ENCODE measurements around the gene CD200R1. TPM values are rescaled to one million over a fixed set of nuclear protein-coding genes. Genes with fewer than 3 reads are reported as not detected.

The CD200R1 gene
- total RNA-seq, 4 donors from 2014 or later = 0.68 to 1.1 TPM; not detected in 2

DNA sequence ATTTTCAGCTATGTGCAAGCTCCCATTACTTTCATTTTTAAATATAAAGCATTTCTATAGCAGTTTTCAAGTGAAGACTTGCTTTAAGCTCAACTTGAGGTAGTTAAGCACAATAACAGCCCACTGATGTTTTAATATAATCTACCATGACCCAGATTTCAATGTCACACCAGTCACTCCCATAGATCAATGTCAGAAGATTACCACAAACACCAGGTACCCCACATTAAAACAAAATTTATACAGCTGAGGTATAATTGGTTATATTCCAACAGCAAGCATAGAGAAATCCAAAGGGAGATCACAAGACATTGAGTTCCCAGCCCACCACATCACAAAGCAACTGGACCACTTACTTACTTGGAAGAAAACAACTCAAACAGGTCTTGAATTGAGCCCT is 38.7 kb upstream of the CD200R1 start:
- H3K36me3 ChIP-seq = peaks cover 0 to 37% (median 12%) of the 10 kb centered on the region in 4 donors
- no peak overlapping the region for H3K4me3 ChIP-seq
- no peak for DNase-seq
- peaks cover 0 to 13% (median 9%) of the 10 kb centered on the region in 4 donors for H3K4me1 ChIP-seq
- intact Hi-C loops (cut with DNase I; ENCODE audit: low total_unique reads) = no loop called here
- H3K27me3 ChIP-seq = no peaks in the 10 kb centered on the region
- TF ChIP-seq EP300 (IDR thresholded peaks at IDR 0.05; ENCODE audit: low read depth) (no peak), POLR2AphosphoS5 (IDR thresholded peaks at IDR 0.05) (no peak), POLR2A (IDR thresholded peaks at IDR 0.05) (no peak)
- TF ChIP-seq, protein P1, sequence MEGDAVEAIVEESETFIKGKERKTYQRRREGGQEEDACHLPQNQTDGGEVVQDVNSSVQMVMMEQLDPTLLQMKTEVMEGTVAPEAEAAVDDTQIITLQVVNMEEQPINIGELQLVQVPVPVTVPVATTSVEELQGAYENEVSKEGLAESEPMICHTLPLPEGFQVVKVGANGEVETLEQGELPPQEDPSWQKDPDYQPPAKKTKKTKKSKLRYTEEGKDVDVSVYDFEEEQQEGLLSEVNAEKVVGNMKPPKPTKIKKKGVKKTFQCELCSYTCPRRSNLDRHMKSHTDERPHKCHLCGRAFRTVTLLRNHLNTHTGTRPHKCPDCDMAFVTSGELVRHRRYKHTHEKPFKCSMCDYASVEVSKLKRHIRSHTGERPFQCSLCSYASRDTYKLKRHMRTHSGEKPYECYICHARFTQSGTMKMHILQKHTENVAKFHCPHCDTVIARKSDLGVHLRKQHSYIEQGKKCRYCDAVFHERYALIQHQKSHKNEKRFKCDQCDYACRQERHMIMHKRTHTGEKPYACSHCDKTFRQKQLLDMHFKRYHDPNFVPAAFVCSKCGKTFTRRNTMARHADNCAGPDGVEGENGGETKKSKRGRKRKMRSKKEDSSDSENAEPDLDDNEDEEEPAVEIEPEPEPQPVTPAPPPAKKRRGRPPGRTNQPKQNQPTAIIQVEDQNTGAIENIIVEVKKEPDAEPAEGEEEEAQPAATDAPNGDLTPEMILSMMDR (IDR thresholded peaks at IDR 0.05) = no peak
- in situ Hi-C loops (cut with MboI; ENCODE audit: low pct_ligation_motif_present in 1 of 4, low pct_unique_long_range_greater_than_20kb in 1 of 4, low sequenced_read_pairs in 3 of 4) = no loop called here
- no peaks in the 10 kb centered on the region for H3K9me3 ChIP-seq
- H3K27ac ChIP-seq = no peak overlapping the region

DNA sequence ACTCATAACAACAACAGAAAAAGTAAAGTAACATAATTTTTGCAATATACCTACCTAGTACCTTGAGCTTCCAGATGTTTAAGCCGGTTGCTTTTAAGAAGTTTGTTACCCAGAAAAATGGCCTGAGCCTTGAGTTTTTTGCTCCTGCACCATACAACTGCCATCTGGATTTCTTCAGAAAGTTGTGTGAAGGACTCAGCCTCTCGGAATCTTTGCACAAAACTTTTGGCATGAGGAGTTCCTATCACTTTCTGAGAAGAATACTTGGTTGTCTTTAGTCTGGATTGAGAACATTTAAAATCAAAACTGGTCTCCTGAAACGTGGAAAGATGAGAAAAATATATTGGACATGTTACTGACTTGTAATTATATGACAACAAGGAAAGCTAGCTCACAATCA is 33.2 kb upstream of the CD200R1 start:
- no peaks in the 10 kb centered on the region for H3K9me3 ChIP-seq
- 72 to 88% methylated on average over 3 of the region's 3 CpGs for WGBS, 2 donors (ENCODE audit: low coverage in 1 of 2)
- peaks cover 0 to 69% (median 15%) of the 10 kb centered on the region in 4 donors for H3K36me3 ChIP-seq
- H3K4me3 ChIP-seq = no peak overlapping the region
- H3K4me1 ChIP-seq = no peaks in the 10 kb centered on the region
- no peaks in the 10 kb centered on the region for H3K27me3 ChIP-seq
- H3K27ac ChIP-seq = no peak overlapping the region
- TF ChIP-seq POLR2AphosphoS5 (IDR thresholded peaks at IDR 0.05) (peak in 1 of 3 donors; percentile 13), POLR2A (IDR thresholded peaks at IDR 0.05) (no peak)
- TF ChIP-seq, protein P1 (IDR thresholded peaks at IDR 0.05) = no peak
- in situ Hi-C loops (cut with MboI; ENCODE audit: low pct_ligation_motif_present in 1 of 4, low pct_unique_long_range_greater_than_20kb in 1 of 4, low sequenced_read_pairs in 3 of 4) = no loop called here
- DNase-seq = no peak
- intact Hi-C loops (cut with DNase I; ENCODE audit: low total_unique reads) = no loop called here

DNA sequence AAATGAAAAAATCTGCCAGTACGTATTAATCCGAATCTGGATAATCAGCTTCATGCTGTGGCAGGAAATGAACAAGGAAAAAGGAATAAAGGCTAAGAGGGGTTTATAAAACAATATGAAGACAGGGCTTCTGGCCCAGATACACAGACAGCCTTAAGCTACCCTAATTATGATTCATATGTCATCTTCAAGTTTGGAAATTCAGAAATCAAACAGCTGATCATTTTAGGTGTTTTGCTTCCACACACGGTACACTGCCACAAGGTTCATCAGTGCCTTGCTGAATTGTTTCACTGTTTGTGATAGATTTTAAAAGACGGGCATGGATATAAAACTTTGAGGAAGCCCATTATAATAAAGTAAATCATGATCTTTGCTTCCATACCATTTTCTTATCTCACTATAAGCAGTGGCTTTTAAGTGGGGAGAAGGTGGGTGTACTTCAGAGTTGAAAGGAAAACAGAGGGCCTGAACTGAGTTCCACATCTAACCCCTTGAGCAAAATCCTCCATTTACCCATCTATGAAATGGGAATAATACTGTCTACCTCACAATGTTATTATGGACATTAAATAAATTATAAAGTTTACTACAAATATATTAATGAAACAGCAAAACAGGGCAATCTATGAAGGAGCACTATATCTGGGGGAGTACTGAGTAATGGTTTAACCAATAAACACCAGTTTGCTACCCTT is 31.6 kb upstream of the CD200R1 start:
- H3K27ac ChIP-seq = no peak overlapping the region
- DNase-seq = no peak
- peaks cover 0 to 63% (median 11%) of the 10 kb centered on the region in 4 donors for H3K36me3 ChIP-seq
- no peaks in the 10 kb centered on the region for H3K9me3 ChIP-seq
- H3K4me3 ChIP-seq = no peak overlapping the region
- H3K27me3 ChIP-seq = no peaks in the 10 kb centered on the region
- H3K4me1 ChIP-seq = no peaks in the 10 kb centered on the region
- 76 to 88% methylated on average over 4 of the region's 4 CpGs for WGBS, 2 donors (ENCODE audit: low coverage in 1 of 2)
- intact Hi-C loops (cut with DNase I; ENCODE audit: low total_unique reads) = no loop called here
- TF ChIP-seq EP300 (IDR thresholded peaks at IDR 0.05; ENCODE audit: low read depth) (no peak), POLR2A (IDR thresholded peaks at IDR 0.05) (no peak), POLR2AphosphoS5 (IDR thresholded peaks at IDR 0.05) (no peak)
- TF ChIP-seq, protein P1 (IDR thresholded peaks at IDR 0.05) = no peak
- in situ Hi-C loops (cut with MboI; ENCODE audit: low pct_ligation_motif_present in 1 of 4, low pct_unique_long_range_greater_than_20kb in 1 of 4, low sequenced_read_pairs in 3 of 4) = no loop called here

DNA sequence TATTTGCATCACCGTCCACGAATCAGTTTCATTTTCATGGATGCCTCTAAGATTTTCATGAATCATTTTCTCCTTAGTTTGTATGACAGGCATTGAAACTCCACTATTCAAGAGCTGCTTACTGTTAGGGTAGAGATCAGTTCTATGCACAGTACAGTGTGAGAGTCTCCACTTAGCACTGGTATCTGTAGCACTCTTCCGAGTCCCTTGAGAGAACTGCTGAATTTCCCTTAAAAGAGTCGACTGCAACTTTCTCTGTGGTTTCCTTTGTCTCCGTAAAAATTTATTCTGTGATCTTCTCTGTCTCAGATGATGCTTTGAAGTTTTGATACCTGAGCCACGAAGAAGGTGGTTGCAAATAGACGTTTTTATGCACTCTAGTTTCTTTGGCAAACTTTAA is 30.7 kb upstream of the CD200R1 start:
- Histone ChIP-seq H3K36me3 (peaks cover 0 to 64% (median 13%) of the 10 kb centered on the region in 4 donors), H3K27ac (no peak overlapping the region), H3K4me1 (no peaks in the 10 kb centered on the region), H3K9me3 (no peaks in the 10 kb centered on the region), H3K27me3 (no peaks in the 10 kb centered on the region), H3K4me3 (no peak overlapping the region)
- intact Hi-C loops (cut with DNase I; ENCODE audit: low total_unique reads) = no loop called here
- DNase-seq = no peak
- 70 to 71% methylated on average over 7 of the region's 7 CpGs for WGBS, 2 donors (ENCODE audit: low coverage in 1 of 2)
- in situ Hi-C loops (cut with MboI; ENCODE audit: low pct_ligation_motif_present in 1 of 4, low pct_unique_long_range_greater_than_20kb in 1 of 4, low sequenced_read_pairs in 3 of 4) = no loop called here
- TF ChIP-seq POLR2A (IDR thresholded peaks at IDR 0.05) (no peak), POLR2AphosphoS5 (IDR thresholded peaks at IDR 0.05) (no peak), EP300 (IDR thresholded peaks at IDR 0.05; ENCODE audit: low read depth) (no peak)
- TF ChIP-seq, protein P1 (IDR thresholded peaks at IDR 0.05) = no peak
